CD4-positive, alpha-beta T cell treated with Interleukin-6 for 4 hours (primary cell): ENCODE data around the gene P2RX4.
"Not testable (repeated sequence)": the region's sequence is repeated elsewhere in the genome, so short reads cannot be mapped to it uniquely, and the experiment has no call there.

Source experiments
- DNase-seq: peaks from one replicate; pipeline ENCODE4 v3.0.0-alpha.2; 2020; ENCODE audit warnings: mixed read lengths

The P2RX4 gene

GRCh38 chr12:121245951-121246350, 36.0 kb downstream of the P2RX4 start:
- no peak for DNase-seq

GRCh38 chr12:121246893-121247557, 37.1 kb downstream of the P2RX4 start:
- DNase-seq, result no peak

- no peak for DNase-seq
Measured at GRCh38 chr12:121248622-121249021, 38.7 kb downstream of the P2RX4 start.

- no peak for DNase-seq
Measured at GRCh38 chr12:121250359-121250758, 40.4 kb downstream of the P2RX4 start.

- no peak for DNase-seq
Measured at GRCh38 chr12:121251838-121252237, 41.9 kb downstream of the P2RX4 start.

GRCh38 chr12:121252712-121253345, 42.9 kb downstream of the P2RX4 start:
- DNase-seq, result no peak

GRCh38 chr12:121253638-121254335, 43.9 kb downstream of the P2RX4 start:
- DNase-seq, result no peak

- DNase-seq, result no peak
Measured at GRCh38 chr12:121255433-121255832, 45.5 kb downstream of the P2RX4 start.

- DNase-seq, result not testable (repeated sequence)
Measured at GRCh38 chr12:121257704-121258449, 47.9 kb downstream of the P2RX4 start.

GRCh38 chr12:121259074-121259473, 49.1 kb downstream of the P2RX4 start:
- DNase-seq, result no peak

GRCh38 chr12:121260091-121260490, 50.2 kb downstream of the P2RX4 start:
- DNase-seq, result no peak

GRCh38 chr12:121261398-121261797, 51.5 kb downstream of the P2RX4 start:
- DNase-seq, result no peak

- no peak for DNase-seq
Measured at GRCh38 chr12:121263206-121263935, 53.4 kb downstream of the P2RX4 start.

- DNase-seq, result no peak
Measured at GRCh38 chr12:121264135-121264534, 54.2 kb downstream of the P2RX4 start.

- DNase-seq, result no peak
Measured at GRCh38 chr12:121264951-121265515, 55.1 kb downstream of the P2RX4 start.

- DNase-seq, result no peak
Measured at GRCh38 chr12:121267822-121268221, 57.9 kb downstream of the P2RX4 start.

GRCh38 chr12:121273364-121273896, 63.5 kb downstream of the P2RX4 start:
- DNase-seq, result no peak

- no peak for DNase-seq
Measured at GRCh38 chr12:121274036-121274763, 64.3 kb downstream of the P2RX4 start.

GRCh38 chr12:121277374-121277759, 67.4 kb downstream of the P2RX4 start:
- no peak for DNase-seq

- no peak for DNase-seq
Measured at GRCh38 chr12:121278169-121279070, 68.5 kb downstream of the P2RX4 start.
